Erythroblast (primary cell): Measurements from ENCODE around the gene CTIF.

Experiments
- GATA1 ChIP-seq: IDR thresholded peaks from 2 replicates; pipeline ENCODE4 v1.6.1; 2011; ENCODE audit warnings: low read depth, mild to moderate bottlenecking, control low read depth, low read length, moderate library complexity
- POLR2A ChIP-seq: IDR thresholded peaks from 2 replicates; pipeline ENCODE4 v1.6.1; 2011; ENCODE audit warnings: mild to moderate bottlenecking, low read length

GRCh38 chr18:48542513-48543181, 3.8 kb downstream of the CTIF start:
- no peak for TF ChIP-seq POLR2A
- TF ChIP-seq GATA1: no peak
